Prostate gland (tissue), 2 donors: ENCODE results near the gene KIDINS220. TPM values are rescaled to one million over a fixed set of nuclear protein-coding genes. Genes with fewer than 3 reads are reported as not detected.

Experiments
- DNase-seq: peaks from one replicate; pipeline ENCODE4 v3.0.0-alpha.2; 2019; ENCODE audit warnings: low spot score
- H3K27ac ChIP-seq, 2 donors: fragments of 200-600 bp; sonication (generic); 2 replicates each; pipeline ENCODE4 v1.5.1; 2017 to 2019
- H3K27me3 ChIP-seq: fragments of 200-600 bp; sonication (generic); replicated peaks from 2 replicates; pipeline ENCODE4 v1.5.1; 2019; ENCODE audit not compliant: insufficient read depth
- H3K36me3 ChIP-seq, 2 donors: fragments of 200-600 bp; sonication (generic); 1 replicate in 1 of 2; 2 replicates in 1 of 2; pipeline versions ENCODE4 v1.5.1 to v1.8.1; 2017 to 2019
- H3K4me1 ChIP-seq: fragments of 200-600 bp; sonication (generic); replicated peaks from 2 replicates; pipeline ENCODE4 v1.5.1; 2019
- H3K4me3 ChIP-seq, 2 donors: fragments of 200-600 bp; sonication (generic); 2 replicates each; pipeline ENCODE4 v1.5.1; 2017 to 2019
- H3K9me3 ChIP-seq: fragments of 200-600 bp; sonication (generic); 2 replicates; pipeline ENCODE4 v1.5.1; 2017
- CTCF ChIP-seq, 4 experiments: fragments of 200-600 bp in 2 of 4; fragments of 450-650 bp in 2 of 4; sonication (generic) in 2 of 4; IDR thresholded peaks; 1 replicate in 3 of 4; 2 replicates in 1 of 4; pipeline ENCODE4 v1.5.1; 2016 to 2019; ENCODE audit warnings: antibody characterized with exemption in 4 of 4, mild to moderate bottlenecking in 2 of 4, moderate library complexity in 2 of 4
- POLR2A ChIP-seq: fragments of 450-650 bp; IDR thresholded peaks from one replicate; pipeline ENCODE4 v1.6.1; 2016; ENCODE audit warnings: antibody characterized with exemption, mild to moderate bottlenecking
- POLR2AphosphoS5 ChIP-seq: sonication (generic); formaldehyde crosslinking; IDR thresholded peaks from one replicate; pipeline ENCODE4 v1.6.1; 2017; ENCODE audit warnings: antibody characterized with exemption
- WGBS: methylation state at CpG from one replicate; pipeline ENCODE4 v1.1.5; 2018; 5-methylcytosine and 5-hydroxymethylcytosine counted together
- intact Hi-C: fragments of 100-400 bp; cut with DNase I; formaldehyde crosslinking; loops from one replicate; pipeline ENCODE4 v1.14.2; 2022
- total RNA-seq, 2 donors: library from RNA; depleted of rRNA; stranded (reverse); fragments of >200 nt; gene quantifications; one replicate each; pipeline ENCODE4 v1.1.0, GENCODE V29; 2016

Gene KIDINS220
- total RNA-seq, 2 donors from 2014 or later, result 46.2 to 84.5 TPM

- no peaks in the 10 kb centered on the region for H3K27me3 ChIP-seq
- no peak overlapping the region for H3K27ac ChIP-seq
- no peak for DNase-seq
- 80% methylated on average over 5 of the region's 5 CpGs for WGBS
- H3K36me3 ChIP-seq, result no peaks in the 10 kb centered on the region
- no peaks in the 10 kb centered on the region for H3K9me3 ChIP-seq
- intact Hi-C loops, result no loop called here
- no peak overlapping the region for H3K4me3 ChIP-seq
- H3K4me1 ChIP-seq, result no peaks in the 10 kb centered on the region
- no peak for TF ChIP-seq POLR2A
- TF ChIP-seq POLR2AphosphoS5, result no peak
These were observed 44.7 kb upstream of the KIDINS220 start for GRCh38 chr2:8882094-8882493.

DNA sequence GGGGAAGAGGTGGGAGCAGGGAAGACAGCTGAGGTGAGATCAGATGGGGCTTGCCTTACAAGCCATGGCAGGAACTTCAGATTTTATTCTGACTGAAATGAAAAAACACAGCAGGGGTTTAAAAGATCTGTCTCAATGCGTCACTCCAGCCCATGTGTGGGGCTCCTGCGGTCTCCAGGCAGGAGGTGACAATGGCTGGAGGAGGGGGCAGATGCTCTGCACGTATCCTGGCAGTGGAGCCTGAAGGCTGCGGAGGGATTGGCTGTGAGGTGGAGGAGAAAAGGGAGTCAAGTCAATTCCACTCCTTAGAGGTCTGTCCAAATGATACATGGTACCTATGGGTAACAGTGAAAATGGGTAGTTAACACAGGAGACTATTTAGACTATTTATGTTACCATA lies 40.5 kb upstream of the KIDINS220 start:
- DNase-seq, result no peak
- no peaks in the 10 kb centered on the region for H3K9me3 ChIP-seq
- H3K4me1 ChIP-seq, result no peaks in the 10 kb centered on the region
- TF ChIP-seq CTCF (IDR thresholded peaks at IDR 0.05) (no peak), POLR2AphosphoS5 (no peak), POLR2A (no peak)
- WGBS, result 95% methylated on average over 4 of the region's 4 CpGs
- no peak overlapping the region for H3K4me3 ChIP-seq
- H3K36me3 ChIP-seq, result no peaks in the 10 kb centered on the region
- no peak overlapping the region for H3K27ac ChIP-seq
- H3K27me3 ChIP-seq, result no peaks in the 10 kb centered on the region
- intact Hi-C loops, result no loop called here

GRCh38 chr2:8877332-8877731 lies 39.9 kb upstream of the KIDINS220 start:
- no peak for TF ChIP-seq CTCF (IDR thresholded peaks at IDR 0.05)
- TF ChIP-seq POLR2A, result no peak
- TF ChIP-seq POLR2AphosphoS5, result no peak
- DNase-seq, result no peak
- Histone ChIP-seq H3K27ac (no peak overlapping the region), H3K4me3 (no peak overlapping the region), H3K4me1 (no peaks in the 10 kb centered on the region), H3K27me3 (no peaks in the 10 kb centered on the region), H3K36me3 (no peaks in the 10 kb centered on the region), H3K9me3 (no peaks in the 10 kb centered on the region)
- intact Hi-C loops, result no loop called here
- WGBS, result 78% methylated on average over 4 of the region's 4 CpGs

DNA sequence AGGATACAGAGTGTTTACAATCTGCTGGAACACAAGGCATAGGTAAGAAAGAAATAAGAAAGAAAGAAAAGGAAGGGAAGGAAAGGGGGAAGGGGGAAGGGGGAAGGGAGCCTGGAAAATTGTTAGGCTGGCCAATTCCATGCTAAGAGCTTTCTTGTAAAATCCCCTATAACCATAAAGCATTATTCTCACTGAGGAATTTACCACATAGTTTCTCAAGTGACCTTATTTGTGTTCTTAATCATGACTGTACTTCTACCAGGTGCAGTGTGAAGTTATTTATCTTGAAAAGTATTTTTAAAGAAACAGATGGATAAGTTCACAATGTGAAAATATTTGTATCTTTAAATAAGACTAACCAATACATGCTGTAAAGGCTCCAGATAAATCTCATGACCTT lies 39.2 kb upstream of the KIDINS220 start:
- DNase-seq, result no peak
- Histone ChIP-seq H3K27ac (no peak overlapping the region), H3K4me1 (no peaks in the 10 kb centered on the region), H3K9me3 (no peaks in the 10 kb centered on the region), H3K36me3 (no peaks in the 10 kb centered on the region), H3K4me3 (no peak overlapping the region), H3K27me3 (no peaks in the 10 kb centered on the region)
- intact Hi-C loops, result no loop called here
- TF ChIP-seq POLR2AphosphoS5 (no peak), CTCF (IDR thresholded peaks at IDR 0.05) (no peak), POLR2A (no peak)

- Histone ChIP-seq H3K4me1 (no peaks in the 10 kb centered on the region), H3K4me3 (no peak overlapping the region), H3K36me3 (no peaks in the 10 kb centered on the region), H3K27me3 (no peaks in the 10 kb centered on the region), H3K27ac (no peak overlapping the region), H3K9me3 (no peaks in the 10 kb centered on the region)
- 43% methylated on average over 11 of the region's 11 CpGs for WGBS
- TF ChIP-seq POLR2A, result no peak
- TF ChIP-seq CTCF (IDR thresholded peaks at IDR 0.05), result peak; percentile 12 to 60 (median 50)
- peak; percentile 15 for DNase-seq
- intact Hi-C loops, result loop anchor here (5.0 kb wide), 1 partner anchor 269 kb away; no protein-coding TSS in a partner anchor
These were observed 35.5 kb upstream of the KIDINS220 start for GRCh38 chr2:8872821-8873432.
